Nephron (organoid): ENCODE data around the gene CENPT.
A peak's percentile ranks its signal among the peaks of the same experiment; 100 is the strongest.

ENCODE experiments used
- H3K27ac Mint-ChIP-seq, 3 experiments: 2 replicates each; pipeline ENCODE4 v1.8.0; 2020; ENCODE audit warnings: mixed read lengths in 3 of 3, mild to moderate bottlenecking in 2 of 3, moderate library complexity in 1 of 3
- H3K27me3 Mint-ChIP-seq: 2 replicates; pipeline ENCODE4 v1.8.0; 2021; ENCODE audit warnings: low read depth, mild to moderate bottlenecking, moderate library complexity, mixed read lengths
- H3K36me3 Mint-ChIP-seq: 2 replicates; pipeline ENCODE4 v1.8.0; 2020; ENCODE audit warnings: low read depth, mixed read lengths
- H3K4me1 Mint-ChIP-seq: 2 replicates; pipeline ENCODE4 v1.8.0; 2020; ENCODE audit warnings: mixed read lengths
- H3K4me3 Mint-ChIP-seq, 3 experiments: 2 replicates each; pipeline ENCODE4 v1.8.0; 2020; ENCODE audit warnings: mild to moderate bottlenecking in 3 of 3, mixed read lengths in 3 of 3, moderate library complexity in 2 of 3
- H3K9me3 Mint-ChIP-seq: 2 replicates; pipeline ENCODE4 v1.8.0; 2020; ENCODE audit warnings: mixed read lengths
- TF ChIP-seq, protein P1 (sequence below), 3 experiments: fragments of 200-600 bp; sonication (generic); IDR thresholded peaks; one replicate each; pipeline ENCODE4 v1.5.0; 2021; ENCODE audit warnings: antibody characterized with exemption in 3 of 3; ENCODE audit not compliant: unreplicated experiment in 3 of 3

Gene CENPT

DNA sequence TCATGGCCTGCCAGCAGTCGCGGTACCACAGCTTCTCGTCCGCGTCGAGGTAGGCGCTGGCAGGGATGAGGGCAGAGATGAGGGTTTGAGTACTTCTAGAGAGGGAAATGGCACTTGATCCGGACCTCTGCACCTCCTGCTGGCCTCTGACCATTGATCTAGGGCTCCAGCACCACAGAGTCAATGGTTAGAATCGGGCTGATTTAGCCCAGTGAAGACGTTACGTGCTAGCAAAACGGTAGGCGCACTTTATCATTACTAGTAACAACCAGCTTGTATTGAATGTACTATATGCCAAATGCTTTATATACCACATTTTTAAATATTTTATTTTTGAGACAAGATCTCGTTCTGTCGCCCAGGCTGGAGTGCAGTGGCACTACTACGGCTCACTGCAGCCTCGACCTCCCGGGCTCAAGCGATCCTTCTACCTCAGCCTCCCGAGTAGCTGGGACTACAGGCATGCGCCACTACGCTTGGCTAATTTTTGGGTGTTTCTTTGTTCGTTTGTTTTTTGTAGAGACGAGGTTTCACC, 40.3 kb downstream of the CENPT start:
- Mint-ChIP-seq H3K9me3 (no peaks in the 10 kb centered on the region), H3K4me3 (peak overlapping the region; percentile 87 to 94 (median 90)), H3K4me1 (peaks cover 10% of the 10 kb centered on the region), H3K27me3 (no peaks in the 10 kb centered on the region), H3K36me3 (peaks cover 25% of the 10 kb centered on the region), H3K27ac (peak overlapping the region in 2 of 3 experiments; percentile 71 to 86)
- TF ChIP-seq, protein P1, sequence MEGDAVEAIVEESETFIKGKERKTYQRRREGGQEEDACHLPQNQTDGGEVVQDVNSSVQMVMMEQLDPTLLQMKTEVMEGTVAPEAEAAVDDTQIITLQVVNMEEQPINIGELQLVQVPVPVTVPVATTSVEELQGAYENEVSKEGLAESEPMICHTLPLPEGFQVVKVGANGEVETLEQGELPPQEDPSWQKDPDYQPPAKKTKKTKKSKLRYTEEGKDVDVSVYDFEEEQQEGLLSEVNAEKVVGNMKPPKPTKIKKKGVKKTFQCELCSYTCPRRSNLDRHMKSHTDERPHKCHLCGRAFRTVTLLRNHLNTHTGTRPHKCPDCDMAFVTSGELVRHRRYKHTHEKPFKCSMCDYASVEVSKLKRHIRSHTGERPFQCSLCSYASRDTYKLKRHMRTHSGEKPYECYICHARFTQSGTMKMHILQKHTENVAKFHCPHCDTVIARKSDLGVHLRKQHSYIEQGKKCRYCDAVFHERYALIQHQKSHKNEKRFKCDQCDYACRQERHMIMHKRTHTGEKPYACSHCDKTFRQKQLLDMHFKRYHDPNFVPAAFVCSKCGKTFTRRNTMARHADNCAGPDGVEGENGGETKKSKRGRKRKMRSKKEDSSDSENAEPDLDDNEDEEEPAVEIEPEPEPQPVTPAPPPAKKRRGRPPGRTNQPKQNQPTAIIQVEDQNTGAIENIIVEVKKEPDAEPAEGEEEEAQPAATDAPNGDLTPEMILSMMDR (IDR thresholded peaks at IDR 0.05; ENCODE audit: unreplicated experiment in 3 of 3) = no peak

DNA sequence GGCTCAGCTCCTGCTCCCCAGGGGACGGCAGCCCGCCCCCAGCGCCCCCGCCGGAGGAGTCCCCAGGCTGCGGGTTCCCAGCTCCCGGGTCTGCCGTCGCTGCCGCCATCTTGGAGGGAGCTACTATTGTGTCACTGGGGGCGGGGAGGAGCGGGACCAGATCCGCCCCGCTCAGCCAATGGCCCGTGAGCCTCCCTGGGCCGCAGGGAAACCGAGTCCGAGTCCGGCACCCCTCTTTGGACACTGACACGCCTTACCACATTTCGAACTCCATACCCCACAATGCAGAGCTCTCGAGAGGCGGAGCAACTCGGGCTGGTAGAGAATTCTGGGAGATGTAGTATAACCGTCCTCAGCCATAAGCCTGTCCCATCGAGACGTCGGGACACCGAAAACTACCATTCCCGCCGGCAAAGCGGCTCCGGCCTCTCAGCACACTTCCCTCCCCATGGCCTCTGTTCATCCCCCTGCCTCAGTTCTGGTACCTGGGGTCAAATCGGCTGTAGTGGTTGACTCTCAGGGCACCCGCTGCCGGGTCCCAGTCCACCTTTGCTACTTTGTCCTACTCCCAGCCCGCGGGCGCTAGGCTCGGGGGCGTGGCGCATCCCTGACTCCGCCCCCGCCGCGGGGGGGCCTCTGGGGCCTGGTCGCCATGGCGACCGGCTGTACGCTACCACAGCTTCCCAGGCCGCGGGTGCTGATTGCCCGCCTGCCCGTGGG, 40.9 kb downstream of the CENPT start, which contains the start of the genes RANBP10 and TSNAXIP1:
TSS of gene RANBP10 (minus strand) at position 133 of the 720 bp plus-strand sequence. CDS start at position 109, 24 bp downstream.
TSS of gene TSNAXIP1 (plus strand) at position 462 of the 720 bp plus-strand sequence. CDS start 261 bp downstream, outside the sequence.
- no peaks in the 10 kb centered on the region for H3K9me3 Mint-ChIP-seq
- H3K4me1 Mint-ChIP-seq = peaks cover 10% of the 10 kb centered on the region
- H3K27me3 Mint-ChIP-seq = no peaks in the 10 kb centered on the region
- peak within 1 kb of the TSS; percentile 87 to 94 (median 90) for H3K4me3 Mint-ChIP-seq
- TF ChIP-seq, protein P1 (IDR thresholded peaks at IDR 0.05; ENCODE audit: unreplicated experiment in 3 of 3) = no peak
- H3K27ac Mint-ChIP-seq = peak within 1 kb of the TSS; percentile 42 to 86 (median 71)
- peaks cover 30% of the 10 kb centered on the region for H3K36me3 Mint-ChIP-seq

DNA sequence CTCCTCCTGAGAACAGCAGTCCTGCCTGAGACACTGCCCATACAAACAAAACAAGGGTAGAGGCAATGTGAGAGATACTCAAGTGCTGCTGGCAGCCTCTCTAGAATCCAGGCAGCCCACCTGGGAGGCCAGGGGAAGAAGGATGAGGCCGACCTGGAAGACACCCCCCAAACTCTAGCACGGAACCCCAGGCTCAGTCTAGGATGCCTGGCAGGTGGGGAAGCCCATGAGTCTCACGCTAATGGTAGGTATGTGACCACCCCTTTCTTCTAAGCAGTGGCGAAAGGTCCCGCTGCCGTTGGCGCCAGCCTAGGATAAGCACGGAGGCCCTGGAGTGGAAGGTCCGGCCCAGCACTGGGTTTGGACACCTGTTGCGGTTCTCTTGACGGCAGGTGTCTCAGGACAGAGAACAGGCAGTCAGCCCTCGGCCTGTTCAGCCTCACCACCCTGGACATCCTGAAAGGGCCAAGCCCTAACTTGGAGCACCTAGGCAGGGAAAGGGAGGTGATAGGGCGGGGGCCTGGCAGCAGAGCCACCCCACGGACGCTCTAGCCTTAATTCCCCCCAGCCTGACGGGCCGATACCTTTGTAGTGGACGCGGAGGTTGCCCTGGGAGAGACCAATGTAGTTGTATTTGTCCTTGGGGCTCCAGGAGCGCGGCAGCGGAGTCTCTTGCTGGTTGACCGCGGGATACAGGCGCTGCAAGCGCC, 41.6 kb downstream of the CENPT start:
- Mint-ChIP-seq H3K27me3 (no peaks in the 10 kb centered on the region), H3K27ac (peak overlapping the region; percentile 41 to 68 (median 42)), H3K36me3 (peaks cover 35% of the 10 kb centered on the region), H3K4me3 (peak overlapping the region; percentile 87 to 94 (median 90)), H3K4me1 (peaks cover 10% of the 10 kb centered on the region), H3K9me3 (no peaks in the 10 kb centered on the region)
- TF ChIP-seq, protein P1 (IDR thresholded peaks at IDR 0.05; ENCODE audit: unreplicated experiment in 3 of 3) = no peak

DNA sequence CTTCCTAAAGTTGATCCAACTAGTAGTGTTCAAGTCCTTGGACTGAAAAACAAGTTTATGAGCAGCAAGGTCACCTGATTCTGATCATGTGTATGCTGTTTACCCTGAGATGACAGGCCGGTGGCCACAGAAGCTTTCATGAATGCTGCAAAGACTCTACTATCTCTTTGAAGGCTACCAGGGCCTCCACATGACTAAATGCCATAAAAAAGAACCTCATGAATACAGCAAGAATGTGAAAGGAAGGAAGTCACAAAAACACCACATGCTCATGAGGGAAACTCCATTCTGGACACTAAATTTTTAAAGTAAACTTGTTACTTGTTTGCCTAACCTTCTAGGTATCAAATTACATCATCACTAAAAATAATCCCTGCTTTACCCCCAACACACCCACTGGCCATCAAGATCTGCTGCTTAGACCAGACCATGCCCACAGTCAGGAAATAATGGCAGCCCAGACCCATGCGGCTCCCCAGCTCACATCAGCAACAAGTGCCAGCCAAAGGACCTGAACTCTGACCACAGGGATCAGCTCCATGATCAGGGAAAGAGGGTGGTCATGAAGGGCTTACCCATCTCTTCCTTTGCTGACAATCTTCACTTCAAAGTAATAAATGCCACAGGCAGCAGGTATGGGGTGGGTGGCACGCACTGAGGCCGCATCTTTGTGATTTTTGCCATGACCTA, 42.5 kb downstream of the CENPT start:
- H3K27ac Mint-ChIP-seq = peak overlapping the region in 2 of 3 experiments; percentile 42 to 68
- H3K9me3 Mint-ChIP-seq = no peaks in the 10 kb centered on the region
- peak overlapping the region; percentile 87 to 94 (median 90) for H3K4me3 Mint-ChIP-seq
- peaks cover 19% of the 10 kb centered on the region for H3K4me1 Mint-ChIP-seq
- TF ChIP-seq, protein P1 (IDR thresholded peaks at IDR 0.05; ENCODE audit: unreplicated experiment in 3 of 3) = no peak
- H3K36me3 Mint-ChIP-seq = peaks cover 44% of the 10 kb centered on the region
- H3K27me3 Mint-ChIP-seq = no peaks in the 10 kb centered on the region

DNA sequence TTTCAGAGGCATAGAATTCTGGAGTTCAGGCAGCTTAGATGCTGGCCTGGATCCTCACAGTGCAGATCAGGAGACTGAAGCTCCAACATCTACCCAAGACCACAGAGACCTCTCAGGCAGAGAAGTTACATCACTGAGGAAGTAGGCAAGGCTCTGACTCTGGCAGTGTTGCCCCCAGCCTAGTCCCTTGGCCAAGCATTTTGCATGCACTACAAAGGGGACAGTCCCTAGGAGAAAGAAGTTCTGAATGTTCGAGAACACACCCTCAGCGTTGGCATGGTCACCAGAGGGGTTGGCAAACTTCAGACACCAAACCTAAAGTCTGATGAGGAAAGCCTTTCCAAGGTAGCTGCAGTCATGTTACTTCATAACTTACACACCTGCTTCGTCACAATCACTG, 43.6 kb downstream of the CENPT start:
- no peaks in the 10 kb centered on the region for H3K9me3 Mint-ChIP-seq
- H3K36me3 Mint-ChIP-seq = peaks cover 49% of the 10 kb centered on the region
- TF ChIP-seq, protein P1 (IDR thresholded peaks at IDR 0.05; ENCODE audit: unreplicated experiment in 3 of 3) = no peak
- H3K4me1 Mint-ChIP-seq = peaks cover 20% of the 10 kb centered on the region
- H3K27ac Mint-ChIP-seq = no peak overlapping the region
- no peaks in the 10 kb centered on the region for H3K27me3 Mint-ChIP-seq
- H3K4me3 Mint-ChIP-seq = peak overlapping the region; percentile 69 to 87 (median 83)
